Effector memory CD4-positive, alpha-beta T cell (primary cell): Measurements from ENCODE around the gene PDHA2.
"Not testable (repeated sequence)": the region's sequence is repeated elsewhere in the genome, so short reads cannot be mapped to it uniquely, and the experiment has no call there.

Experiments used
- DNase-seq, 3 donors: peaks; one replicate each; pipeline ENCODE4 v3.0.0-alpha.2; 2020
- H3K27ac ChIP-seq: 2 replicates; pipeline ENCODE4 v1.7.0; 2013; ENCODE audit warnings: mild to moderate bottlenecking, low read length, moderate library complexity; ENCODE audit not compliant: insufficient read depth, poor library complexity, severe bottlenecking
- H3K27me3 ChIP-seq: replicated peaks from 2 replicates; pipeline ENCODE4 v1.7.0; 2013; ENCODE audit warnings: mild to moderate bottlenecking, low read length; ENCODE audit not compliant: insufficient read depth, control insufficient read depth, poor library complexity, severe bottlenecking
- H3K36me3 ChIP-seq: 2 replicates; pipeline ENCODE4 v1.7.0; 2013; ENCODE audit warnings: mild to moderate bottlenecking, low read length, moderate library complexity; ENCODE audit not compliant: control insufficient read depth, insufficient read depth
- H3K4me1 ChIP-seq: 2 replicates; pipeline ENCODE4 v1.7.0; 2013; ENCODE audit warnings: low read length, mild to moderate bottlenecking; ENCODE audit not compliant: control insufficient read depth, insufficient read depth, poor library complexity, severe bottlenecking
- H3K4me3 ChIP-seq: 2 replicates; pipeline ENCODE4 v1.7.0; 2013; ENCODE audit warnings: low read length, low read depth, mild to moderate bottlenecking; ENCODE audit not compliant: insufficient read depth, poor library complexity, severe bottlenecking
- H3K9me3 ChIP-seq: 2 replicates; pipeline ENCODE4 v1.7.0; 2013; ENCODE audit warnings: mild to moderate bottlenecking, low read length, moderate library complexity; ENCODE audit not compliant: control insufficient read depth

Gene PDHA2

GRCh38 chr4:95847908-95848460 lies 8.1 kb downstream of the PDHA2 start:
- no peak overlapping the region for H3K27ac ChIP-seq
- H3K9me3 ChIP-seq: no peaks in the 10 kb centered on the region
- DNase-seq: no peak
- H3K4me1 ChIP-seq: no peaks in the 10 kb centered on the region
- H3K27me3 ChIP-seq: no peaks in the 10 kb centered on the region
- no peaks in the 10 kb centered on the region for H3K36me3 ChIP-seq
- no peak overlapping the region for H3K4me3 ChIP-seq

GRCh38 chr4:95850161-95850560 lies 10.3 kb downstream of the PDHA2 start:
- DNase-seq: no peak
- no peak overlapping the region for H3K27ac ChIP-seq
- no peaks in the 10 kb centered on the region for H3K4me1 ChIP-seq
- H3K9me3 ChIP-seq: no peaks in the 10 kb centered on the region
- H3K4me3 ChIP-seq: no peak overlapping the region
- no peaks in the 10 kb centered on the region for H3K27me3 ChIP-seq
- H3K36me3 ChIP-seq: no peaks in the 10 kb centered on the region

GRCh38 chr4:95857761-95858160 lies 17.9 kb downstream of the PDHA2 start:
- no peak for DNase-seq
- no peaks in the 10 kb centered on the region for H3K9me3 ChIP-seq
- H3K4me3 ChIP-seq: no peak overlapping the region
- no peaks in the 10 kb centered on the region for H3K36me3 ChIP-seq
- H3K27ac ChIP-seq: no peak overlapping the region
- no peaks in the 10 kb centered on the region for H3K27me3 ChIP-seq
- no peaks in the 10 kb centered on the region for H3K4me1 ChIP-seq

- no peaks in the 10 kb centered on the region for H3K27me3 ChIP-seq
- no peak overlapping the region for H3K4me3 ChIP-seq
- no peaks in the 10 kb centered on the region for H3K36me3 ChIP-seq
- peaks cover 3% of the 10 kb centered on the region for H3K9me3 ChIP-seq
- no peak overlapping the region for H3K27ac ChIP-seq
- no peaks in the 10 kb centered on the region for H3K4me1 ChIP-seq
- DNase-seq: no peak
Observed at GRCh38 chr4:95867919-95868318, 28.0 kb downstream of the PDHA2 start.

GRCh38 chr4:95869414-95869813 lies 29.5 kb downstream of the PDHA2 start:
- not testable (repeated sequence) for H3K4me1 ChIP-seq, H3K27me3 ChIP-seq, H3K27ac ChIP-seq, DNase-seq, H3K4me3 ChIP-seq, H3K9me3 ChIP-seq, H3K36me3 ChIP-seq

GRCh38 chr4:95869961-95870500 lies 30.1 kb downstream of the PDHA2 start:
- H3K36me3 ChIP-seq: no peaks in the 10 kb centered on the region
- H3K4me1 ChIP-seq: no peaks in the 10 kb centered on the region
- DNase-seq: no peak
- H3K9me3 ChIP-seq: peaks cover 3% of the 10 kb centered on the region
- H3K27me3 ChIP-seq: no peaks in the 10 kb centered on the region
- no peak overlapping the region for H3K4me3 ChIP-seq
- no peak overlapping the region for H3K27ac ChIP-seq

- Histone ChIP-seq H3K4me1 (no peaks in the 10 kb centered on the region), H3K4me3 (no peak overlapping the region), H3K27me3 (no peaks in the 10 kb centered on the region), H3K9me3 (no peaks in the 10 kb centered on the region), H3K36me3 (no peaks in the 10 kb centered on the region), H3K27ac (no peak overlapping the region)
- DNase-seq: no peak
Observed at GRCh38 chr4:95877636-95878035, 37.7 kb downstream of the PDHA2 start.

- Histone ChIP-seq H3K4me1 (no peaks in the 10 kb centered on the region), H3K9me3 (no peaks in the 10 kb centered on the region), H3K4me3 (no peak overlapping the region), H3K36me3 (no peaks in the 10 kb centered on the region), H3K27me3 (no peaks in the 10 kb centered on the region), H3K27ac (no peak overlapping the region)
- DNase-seq: no peak
Observed at GRCh38 chr4:95887551-95887950, 47.7 kb downstream of the PDHA2 start.

- no peaks in the 10 kb centered on the region for H3K27me3 ChIP-seq
- H3K9me3 ChIP-seq: no peaks in the 10 kb centered on the region
- no peak overlapping the region for H3K27ac ChIP-seq
- no peaks in the 10 kb centered on the region for H3K4me1 ChIP-seq
- H3K36me3 ChIP-seq: no peaks in the 10 kb centered on the region
- H3K4me3 ChIP-seq: no peak overlapping the region
- DNase-seq: no peak
Observed at GRCh38 chr4:95889662-95890061, 49.8 kb downstream of the PDHA2 start.
